HG03045 (cell line): Measurements from ENCODE around the gene LUC7L2.
"Not testable (repeated sequence)": the region's sequence is repeated elsewhere in the genome, so short reads cannot be mapped to it uniquely, and the experiment has no call there.

Experiments used
- ATAC-seq: cut with Tn5 transposase; IDR thresholded peaks from one replicate; pipeline ENCODE4 v1.9.1; 2021; ENCODE audit warnings: mild to moderate bottlenecking, moderate library complexity; ENCODE audit not compliant: unreplicated experiment

The LUC7L2 gene, protein sequence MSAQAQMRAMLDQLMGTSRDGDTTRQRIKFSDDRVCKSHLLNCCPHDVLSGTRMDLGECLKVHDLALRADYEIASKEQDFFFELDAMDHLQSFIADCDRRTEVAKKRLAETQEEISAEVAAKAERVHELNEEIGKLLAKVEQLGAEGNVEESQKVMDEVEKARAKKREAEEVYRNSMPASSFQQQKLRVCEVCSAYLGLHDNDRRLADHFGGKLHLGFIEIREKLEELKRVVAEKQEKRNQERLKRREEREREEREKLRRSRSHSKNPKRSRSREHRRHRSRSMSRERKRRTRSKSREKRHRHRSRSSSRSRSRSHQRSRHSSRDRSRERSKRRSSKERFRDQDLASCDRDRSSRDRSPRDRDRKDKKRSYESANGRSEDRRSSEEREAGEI

DNA sequence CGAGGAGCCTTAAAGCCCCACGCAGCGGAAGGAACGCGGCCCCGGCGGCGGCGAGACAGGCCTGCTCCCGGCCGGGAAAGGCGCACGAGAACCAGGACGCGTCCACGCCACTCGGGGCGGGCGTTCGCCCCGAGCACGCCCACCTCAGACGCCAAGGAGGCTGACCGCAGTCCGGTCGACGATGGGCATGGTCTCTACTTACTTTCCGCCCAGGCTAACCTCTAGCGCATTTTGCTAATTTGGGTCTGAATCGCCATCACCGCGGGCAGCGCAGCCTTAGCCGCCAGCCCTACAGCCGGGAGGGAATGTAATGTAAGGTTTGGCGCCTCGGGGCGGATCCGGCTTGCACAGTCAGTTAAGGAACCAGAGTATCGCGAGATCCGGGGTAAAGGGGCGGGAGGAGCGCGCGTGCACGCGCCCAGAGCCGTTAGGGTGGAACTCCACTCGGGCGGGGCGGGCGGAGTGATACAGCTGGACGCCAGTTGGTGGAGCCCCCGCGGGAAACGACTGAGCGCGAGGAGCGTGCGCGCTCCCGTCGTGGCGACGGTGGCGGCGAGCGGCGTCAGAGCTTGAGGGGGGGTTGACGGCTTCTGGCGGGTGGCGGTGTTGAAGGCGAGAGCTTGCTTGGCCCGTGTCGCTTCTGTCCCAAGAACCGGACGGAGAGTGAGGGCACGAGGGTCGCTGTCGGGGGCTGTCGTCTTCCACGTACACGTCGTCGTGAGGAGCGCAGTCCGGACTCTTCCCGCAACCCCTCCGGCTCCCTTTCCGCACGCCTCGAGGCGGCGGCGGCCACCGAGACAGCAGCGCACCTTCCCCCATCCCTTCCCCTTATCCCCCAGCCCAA, at the start of gene LUC7L2:
LUC7L2 (plus strand) TSS at position 529 of the 844 bp plus-strand sequence. CDS start 368 bp downstream, outside the sequence.
- peak; percentile 76 for ATAC-seq

DNA sequence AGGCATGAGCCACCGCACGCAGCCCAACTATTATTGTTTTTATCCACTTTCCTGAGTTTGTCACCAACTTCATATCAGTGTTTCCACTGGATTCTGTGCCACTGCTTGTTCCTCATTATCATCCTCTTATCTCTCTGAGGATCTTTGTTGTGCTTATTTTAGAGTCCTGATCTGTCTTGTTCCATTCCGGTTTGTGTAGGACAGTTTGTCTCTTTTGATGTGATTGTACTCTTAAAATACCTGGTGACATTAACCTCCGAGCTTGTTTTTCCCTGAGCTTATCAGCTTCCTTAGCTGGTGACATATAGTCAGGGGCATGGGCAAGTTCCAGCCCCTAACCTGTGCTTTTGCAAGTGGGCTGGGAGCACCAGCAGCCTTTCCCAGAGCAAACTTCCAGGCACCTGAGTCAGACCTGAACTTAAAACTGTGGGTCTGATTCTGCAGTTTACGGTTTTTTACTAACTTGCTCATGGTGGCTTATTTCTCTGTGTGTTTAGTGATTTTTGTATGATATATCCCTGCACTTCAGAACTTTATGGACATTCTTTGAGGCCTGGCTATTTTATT, 41.7 kb upstream of the LUC7L2 start:
- ATAC-seq = no peak

DNA sequence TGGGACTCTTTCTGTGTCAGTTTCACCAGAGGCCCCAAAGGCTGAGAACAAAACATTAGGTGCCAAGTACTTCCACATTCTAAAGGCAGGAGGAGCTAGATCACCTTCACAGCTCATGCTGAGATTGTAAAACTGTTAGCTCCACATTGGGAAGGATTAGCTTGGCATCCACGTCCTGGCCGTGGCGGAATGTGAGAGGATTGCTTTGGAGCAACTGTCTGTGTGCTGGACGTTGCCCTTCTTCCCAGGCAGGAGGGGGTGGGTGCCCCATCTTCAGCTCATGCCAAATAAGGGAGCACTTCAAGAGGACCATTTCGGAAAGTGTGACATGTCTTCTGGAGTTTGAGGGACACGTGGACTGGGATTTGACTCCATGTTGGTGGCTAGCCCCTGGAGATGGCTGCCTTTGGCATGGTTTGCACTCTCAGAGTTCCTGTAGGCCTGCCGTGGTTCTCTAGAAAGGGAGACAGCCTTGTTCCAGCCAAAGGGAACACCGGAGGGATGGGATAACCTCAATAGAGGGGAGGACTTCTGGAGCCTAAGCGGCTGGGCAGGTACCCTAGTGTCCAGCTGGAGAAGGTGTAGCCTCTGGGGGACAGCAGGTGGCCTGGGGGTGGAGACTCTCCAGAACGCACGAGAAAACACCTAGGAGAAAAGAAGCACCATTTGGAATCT, 38.5 kb upstream of the LUC7L2 start:
- ATAC-seq = no peak

DNA sequence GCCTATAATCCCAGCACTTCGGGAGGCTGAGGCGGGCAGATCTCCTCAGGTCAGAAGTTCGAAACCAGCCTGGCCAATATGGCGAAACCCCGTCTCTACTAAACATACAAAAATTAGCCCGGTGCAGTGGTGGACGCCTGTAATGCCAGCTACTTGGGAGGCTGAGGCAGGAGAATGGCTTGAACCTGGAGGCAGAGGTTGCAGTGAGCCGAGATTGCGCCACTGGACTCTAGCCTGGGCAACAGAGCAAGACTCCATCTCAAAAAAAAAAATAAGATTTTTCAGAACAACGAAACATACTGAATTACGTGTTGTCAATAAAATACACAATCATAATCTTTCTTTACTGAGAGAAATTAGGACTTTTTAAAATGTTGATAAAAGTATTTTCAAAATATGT, 35.0 kb upstream of the LUC7L2 start:
- not testable (repeated sequence) for ATAC-seq

DNA sequence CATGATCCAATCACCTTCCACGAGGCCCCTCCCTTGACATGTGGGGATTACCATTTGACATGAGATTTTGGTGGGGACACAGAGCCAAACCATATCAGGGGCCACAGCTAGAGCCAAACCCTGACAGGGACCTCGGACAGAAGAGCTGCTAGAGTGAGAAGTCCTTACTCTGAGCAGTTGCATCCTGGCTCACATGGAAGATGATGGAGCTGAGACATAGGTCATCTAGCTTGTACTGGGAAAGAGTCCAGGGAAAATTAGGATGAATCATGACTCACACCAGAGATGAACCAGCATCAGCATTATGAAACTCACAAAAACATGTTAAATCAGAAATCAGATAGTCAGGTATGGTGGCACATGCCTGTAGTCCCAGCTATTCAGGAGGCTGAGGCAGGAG, 31.3 kb upstream of the LUC7L2 start:
- no peak for ATAC-seq

DNA sequence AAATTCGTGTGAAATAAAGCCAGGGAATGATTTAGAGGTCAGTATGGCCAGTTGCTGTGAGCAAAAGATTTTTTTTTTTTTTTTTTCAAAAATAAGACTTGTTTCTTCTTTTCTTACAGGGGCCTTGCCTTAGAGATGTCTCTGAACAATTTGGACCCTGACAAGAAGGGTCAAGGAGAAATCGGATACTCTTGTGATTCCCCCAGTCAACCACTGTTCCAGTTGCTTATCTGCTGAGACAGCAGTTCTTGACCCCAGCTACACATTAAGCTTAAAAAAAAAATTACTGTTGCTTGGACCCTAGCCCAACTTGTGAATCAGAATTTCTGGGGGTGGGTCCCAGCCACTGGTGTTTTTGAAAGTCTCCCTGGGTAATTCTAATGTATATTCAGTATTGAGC, 30.6 kb upstream of the LUC7L2 start:
- ATAC-seq = no peak

DNA sequence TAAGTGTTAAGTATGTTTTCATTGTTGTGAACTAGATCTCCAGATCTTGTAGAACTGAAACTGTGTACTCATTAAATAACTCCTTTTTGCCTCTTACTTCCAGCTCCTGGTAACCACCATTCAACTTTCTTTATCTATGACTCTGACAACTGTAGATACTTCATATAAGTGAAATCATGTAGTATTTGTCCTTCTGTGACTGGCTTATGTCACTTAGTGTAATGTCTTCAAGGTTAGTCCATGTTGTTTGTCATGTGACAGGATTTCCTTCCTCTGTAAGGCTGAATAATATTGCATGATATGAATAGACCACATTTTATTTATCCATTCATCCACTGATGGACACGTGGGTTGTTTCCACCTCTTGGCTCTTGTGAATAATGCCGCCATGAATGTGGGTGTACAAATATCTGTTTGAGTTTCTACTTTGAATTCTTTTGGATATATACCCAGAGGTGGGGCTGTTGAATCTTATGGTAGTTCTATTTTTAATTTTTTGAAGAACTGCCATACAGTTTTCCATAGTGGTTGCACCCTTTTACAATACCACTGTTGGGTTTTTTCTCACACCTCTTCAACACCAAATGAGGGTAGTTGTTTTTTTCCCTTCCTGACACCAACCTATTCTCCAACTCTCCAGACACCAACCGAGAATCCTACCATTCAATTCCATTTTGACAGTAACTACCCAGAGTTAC, 29.2 kb upstream of the LUC7L2 start:
- no peak for ATAC-seq

DNA sequence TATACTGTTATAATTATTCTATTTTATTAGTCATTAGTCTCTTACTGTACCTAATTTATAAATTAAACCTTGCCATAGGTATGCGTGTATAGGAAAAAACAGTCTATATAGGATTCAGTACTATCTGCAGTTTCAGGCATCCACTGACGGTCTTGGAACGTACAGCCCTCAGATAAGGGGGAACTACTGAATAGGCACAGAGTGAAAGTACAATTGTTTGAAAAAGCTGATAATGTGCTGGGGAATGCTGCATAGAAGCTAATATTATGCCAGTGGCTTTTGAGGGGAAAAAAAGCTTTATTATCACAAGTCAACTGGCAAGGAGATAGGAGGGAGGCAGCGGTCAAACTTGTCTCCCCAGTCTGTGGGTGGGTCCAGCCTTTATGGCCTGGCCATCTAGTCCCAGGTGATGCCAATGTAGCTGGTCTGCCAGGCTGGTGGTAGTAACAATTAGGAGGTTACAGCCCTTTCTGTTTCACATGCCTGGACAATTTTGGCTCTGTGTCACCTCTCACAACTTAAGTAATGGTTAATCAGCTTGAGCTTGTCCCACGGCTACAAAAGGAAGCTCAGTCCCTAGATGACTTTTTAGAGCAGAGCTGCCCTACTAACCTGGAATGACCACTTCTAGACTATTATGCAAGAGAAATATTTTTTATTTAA, 26.9 kb upstream of the LUC7L2 start:
- no peak for ATAC-seq

DNA sequence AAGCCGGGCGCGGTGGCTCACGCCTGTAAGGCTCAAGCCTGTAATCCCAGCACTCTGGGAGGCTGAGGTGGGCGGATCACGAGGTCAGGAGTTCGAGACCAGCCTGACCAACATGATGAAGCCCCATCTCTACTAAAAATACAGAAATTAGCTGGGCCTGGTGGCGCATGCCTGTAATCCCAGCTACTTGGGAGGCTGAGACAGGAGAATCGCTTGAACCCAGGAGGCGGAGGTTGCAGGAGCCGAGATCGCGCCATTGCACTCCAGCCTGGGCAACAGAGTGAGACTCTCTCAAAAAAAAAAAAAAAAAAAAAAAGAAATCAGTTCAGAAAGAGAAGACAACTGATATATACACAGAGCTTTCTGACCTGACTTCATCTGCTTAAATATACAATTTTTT, 26.3 kb upstream of the LUC7L2 start:
- not testable (repeated sequence) for ATAC-seq

DNA sequence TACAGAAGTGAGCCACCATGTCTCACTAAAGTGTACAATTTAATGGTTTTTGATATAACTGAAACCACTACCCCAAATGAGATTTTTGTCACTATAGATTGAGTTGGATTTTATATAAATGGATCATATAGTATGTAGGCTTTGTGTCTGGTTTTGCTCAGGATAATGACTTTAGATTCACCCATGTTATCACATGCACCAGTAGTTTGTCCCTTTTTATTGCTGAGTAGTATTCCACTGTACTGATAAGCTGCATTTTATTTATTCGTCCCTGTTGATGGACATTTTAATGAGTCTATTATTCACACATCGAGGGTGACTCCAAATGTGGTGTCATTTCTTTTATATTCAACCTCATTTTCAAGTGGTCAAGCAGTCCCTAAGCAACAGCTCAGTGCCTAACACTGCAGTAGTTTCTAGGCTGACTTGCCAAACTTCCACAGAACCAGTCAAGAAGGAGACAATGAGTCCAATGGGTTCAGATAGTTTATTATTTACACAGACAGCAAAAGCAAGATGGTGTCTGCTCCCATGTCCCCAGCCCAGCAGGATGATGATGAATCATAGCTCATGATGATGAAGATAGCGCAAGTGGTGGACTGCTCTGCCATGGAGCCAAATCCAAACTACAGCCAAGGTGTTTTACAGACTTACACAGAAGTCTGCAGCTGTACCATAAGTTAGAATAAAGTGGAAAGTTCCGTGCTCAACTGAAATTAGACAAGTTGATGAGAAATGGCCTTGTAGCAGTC, 25.1 kb upstream of the LUC7L2 start:
- ATAC-seq = no peak

DNA sequence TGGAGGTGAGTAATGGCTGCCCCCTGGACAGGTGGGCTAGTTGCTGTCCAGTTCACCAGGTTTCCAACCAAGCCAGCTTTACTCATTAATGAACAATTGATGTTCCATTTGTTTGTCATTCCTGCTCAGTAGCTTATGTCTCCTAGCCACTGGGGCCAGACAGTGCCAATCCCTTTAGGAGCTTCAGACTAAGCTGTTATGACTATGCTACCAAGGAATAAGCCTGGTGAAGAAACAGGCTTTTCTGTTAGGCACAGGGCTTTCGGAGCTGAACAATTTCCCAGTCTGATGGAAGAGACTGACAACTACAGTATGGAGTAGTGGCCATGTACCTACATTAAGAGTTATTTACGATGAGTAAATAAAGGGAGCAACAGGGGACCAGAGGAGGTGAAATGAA, 20.7 kb upstream of the LUC7L2 start:
- no peak for ATAC-seq

DNA sequence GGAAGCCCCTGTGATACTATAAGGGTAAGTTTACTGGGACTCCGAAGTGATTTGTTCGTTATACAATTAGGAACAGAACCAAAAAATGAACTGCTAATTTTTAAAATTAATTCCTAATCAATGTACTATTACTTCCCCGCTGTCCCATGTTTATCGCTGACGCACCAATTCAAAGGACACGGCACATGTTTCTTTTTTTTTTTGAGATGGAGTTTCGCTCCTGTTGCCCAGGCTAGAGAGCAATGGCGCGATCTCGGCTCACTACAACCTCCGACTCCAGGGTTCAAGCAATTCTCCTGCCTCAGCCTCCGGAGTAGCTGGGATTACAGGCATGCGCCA, 20.0 kb upstream of the LUC7L2 start:
- no peak for ATAC-seq

DNA sequence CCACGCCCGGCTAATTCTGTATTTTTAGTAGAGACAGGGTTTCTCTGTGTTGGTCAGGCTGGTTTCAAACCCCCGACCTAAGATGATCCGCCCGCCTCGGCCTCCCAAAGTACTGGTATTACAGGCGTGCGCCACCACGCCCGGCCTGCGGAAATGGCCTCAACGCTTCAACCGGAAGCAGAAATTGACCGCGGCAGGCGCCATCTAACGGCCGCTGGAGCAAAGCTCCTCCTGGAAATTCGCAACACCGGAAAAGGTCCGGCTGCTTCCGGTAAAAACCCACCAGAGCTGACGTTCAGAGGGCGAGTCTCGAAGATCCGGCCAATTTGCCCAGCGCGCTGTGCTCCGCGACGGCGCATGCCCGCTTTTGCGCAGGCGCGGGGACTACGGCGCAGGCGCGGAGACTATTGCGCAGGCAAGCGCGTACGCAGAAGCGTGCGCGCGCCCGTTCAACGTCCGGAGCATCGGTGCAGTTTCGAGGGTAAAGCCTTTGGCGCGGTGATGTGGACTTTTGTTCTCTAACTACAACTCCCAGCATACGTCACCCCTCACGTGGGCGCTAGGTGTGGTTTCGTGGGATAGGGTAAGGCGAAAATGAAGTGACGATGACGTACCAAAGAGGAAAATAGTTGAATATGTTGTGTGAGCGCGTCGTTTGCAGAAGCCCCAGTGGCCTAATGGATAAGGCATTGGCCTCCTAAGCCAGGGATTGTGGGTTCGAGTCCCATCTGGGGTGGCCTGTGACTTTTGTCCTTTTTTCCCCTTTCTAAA, 19.5 kb upstream of the LUC7L2 start:
- peak; percentile 82 for ATAC-seq

DNA sequence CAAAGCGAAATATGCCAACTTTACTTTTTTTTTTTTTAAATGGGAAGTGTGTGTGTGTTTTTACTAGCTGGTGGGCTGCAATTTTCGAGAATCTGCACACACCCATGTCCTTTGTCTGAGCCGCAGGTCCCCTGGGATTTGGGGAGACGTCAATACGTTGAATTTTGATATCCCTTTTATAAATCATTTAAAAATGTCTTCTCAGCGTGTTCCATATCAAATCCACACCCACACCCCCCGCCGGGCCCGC, 19.0 kb upstream of the LUC7L2 start:
- ATAC-seq = no peak

DNA sequence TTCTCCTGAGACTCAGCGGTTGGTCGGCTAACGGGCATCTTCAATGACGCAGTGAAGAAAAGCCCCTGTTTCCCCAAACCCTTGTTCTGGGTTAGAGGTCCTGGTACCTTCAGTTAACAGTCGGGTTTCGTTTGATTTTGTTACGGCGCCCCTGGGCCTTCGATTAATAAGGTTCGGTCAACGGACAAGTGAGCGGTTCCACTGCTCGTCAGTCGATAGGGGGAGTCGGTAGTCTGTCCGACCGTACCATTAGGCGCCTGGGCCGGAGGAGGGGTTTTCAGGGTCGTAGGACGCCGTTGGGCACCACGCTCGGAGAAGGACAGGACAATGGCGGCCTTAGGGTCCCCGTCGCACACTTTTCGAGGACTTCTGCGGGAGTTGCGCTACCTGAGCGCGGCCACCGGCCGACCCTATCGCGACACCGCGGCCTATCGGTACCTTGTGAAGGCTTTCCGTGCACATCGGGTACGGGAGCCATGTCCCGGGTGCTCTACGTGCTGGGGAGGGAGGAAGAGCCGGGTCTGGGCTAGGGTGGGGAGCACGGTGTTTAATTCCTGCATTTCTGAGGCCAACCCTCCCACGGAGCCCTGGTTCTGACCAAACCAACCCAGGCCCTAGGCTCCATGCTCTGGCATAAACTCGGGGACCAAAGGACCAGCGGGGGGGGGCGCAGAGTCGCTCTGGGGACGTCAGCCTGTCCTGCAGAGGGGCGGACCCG, 18.5 kb upstream of the LUC7L2 start, which contains the start of gene FMC1:
FMC1 (plus strand) TSS at position 280 of the 718 bp plus-strand sequence; CDS start at position 328, 48 bp downstream.
- peak; percentile 55 for ATAC-seq

DNA sequence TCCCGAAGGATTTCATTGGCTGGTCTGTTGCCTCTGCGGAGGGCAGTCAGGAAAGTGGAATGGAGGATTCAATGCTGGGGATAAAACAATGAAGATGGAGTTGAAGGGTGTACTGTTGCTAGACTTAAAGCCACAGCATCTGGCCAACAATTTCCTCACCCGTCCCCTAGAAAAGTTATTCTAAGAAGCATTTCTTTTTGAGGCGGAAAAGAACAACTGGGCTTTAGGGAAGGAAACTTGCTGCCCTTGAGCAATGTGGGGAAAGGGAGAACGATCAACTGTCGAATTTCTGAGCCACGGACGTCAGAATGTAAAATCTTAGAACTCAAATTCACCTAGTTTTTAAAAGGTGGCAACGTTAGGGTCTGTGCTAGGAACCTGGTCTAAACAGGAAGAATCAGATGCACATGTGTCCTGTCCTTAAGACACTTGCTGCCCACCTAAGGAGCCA, 17.9 kb upstream of the LUC7L2 start:
- ATAC-seq = no peak

DNA sequence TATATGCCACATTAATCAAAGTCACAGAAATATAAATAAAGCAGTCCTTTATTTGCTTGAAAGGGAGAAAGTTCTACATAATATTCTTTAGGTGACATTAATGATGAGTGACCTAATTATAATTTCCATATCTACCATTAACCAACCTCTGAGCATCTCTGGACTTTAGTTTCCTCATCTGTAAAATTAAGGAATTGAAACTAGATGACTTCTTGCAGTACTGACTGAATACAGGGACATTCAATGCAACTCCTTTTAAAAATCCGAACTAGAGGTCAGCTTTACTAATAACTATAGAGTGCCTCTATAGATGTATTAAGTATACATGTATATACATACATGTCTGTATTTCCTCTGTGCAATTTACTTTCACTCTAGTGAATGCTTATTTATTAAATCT, 14.7 kb upstream of the LUC7L2 start:
- no peak for ATAC-seq

DNA sequence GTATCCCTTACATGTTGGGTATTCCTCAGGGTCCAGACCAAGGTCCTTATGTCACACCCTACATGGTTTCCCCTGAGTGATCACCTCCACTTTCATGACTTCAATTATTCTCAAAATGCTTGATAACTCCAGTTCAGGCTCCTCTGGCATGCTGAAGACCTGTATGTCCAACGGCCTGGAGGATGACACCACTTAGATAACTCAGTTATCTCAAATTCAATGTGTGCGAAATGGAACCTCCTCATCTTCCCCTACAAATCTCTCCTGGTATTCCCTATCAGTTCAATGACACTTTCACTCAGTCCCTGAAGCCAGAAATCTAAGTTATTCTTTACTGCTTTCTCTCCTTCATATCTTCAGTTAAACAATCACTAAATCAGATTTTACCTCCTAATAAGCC, 8.7 kb upstream of the LUC7L2 start:
- ATAC-seq = no peak
